Lung (tissue), 12 donors: ENCODE data around the gene RASSF1. TPM values are rescaled to one million over a fixed set of nuclear protein-coding genes. Genes with fewer than 3 reads are reported as not detected.
"Not testable (repeated sequence)": the region's sequence is repeated elsewhere in the genome, so short reads cannot be mapped to it uniquely, and the experiment has no call there.

Source experiments
- ATAC-seq: fragments of 200-7000 bp; cut with Tn5 transposase; one replicate; pipeline ENCODE4 v1.9.1; 2020; ENCODE audit warnings: moderate number of reproducible peaks; ENCODE audit not compliant: insufficient read depth, low FRiP score
- DNase-seq, 3 donors: peaks; one replicate each; pipeline ENCODE4 v3.0.0-alpha.2; 2013 to 2017
- H3K27ac ChIP-seq, 2 donors: one replicate each; pipeline ENCODE4 v1.5.1; 2013; ENCODE audit warnings: mild to moderate bottlenecking in 2 of 2, moderate library complexity in 2 of 2, control low read depth in 1 of 2, inconsistent platforms in 1 of 2, low read depth in 1 of 2, low read length in 1 of 2
- H3K27me3 ChIP-seq, 3 donors: one replicate each; pipeline ENCODE4 v1.5.1; 2013; ENCODE audit warnings: low read length in 2 of 3; ENCODE audit not compliant: control insufficient read depth in 3 of 3, insufficient read depth in 3 of 3
- H3K36me3 ChIP-seq, 4 donors: one replicate each; pipeline ENCODE4 v1.5.1; 2013; ENCODE audit warnings: low read length in 4 of 4, mild to moderate bottlenecking in 1 of 4, moderate library complexity in 1 of 4; ENCODE audit not compliant: control insufficient read depth in 4 of 4, insufficient read depth in 4 of 4
- H3K4me1 ChIP-seq, 5 donors: one replicate each; pipeline ENCODE4 v1.5.1; 2013; ENCODE audit warnings: low read length in 5 of 5, mild to moderate bottlenecking in 2 of 5, moderate library complexity in 1 of 5; ENCODE audit not compliant: control insufficient read depth in 5 of 5, insufficient read depth in 5 of 5
- H3K4me3 ChIP-seq: one replicate; pipeline ENCODE4 v1.5.1; 2013; ENCODE audit warnings: mild to moderate bottlenecking, control low read depth, moderate library complexity
- H3K9ac ChIP-seq, 2 donors: one replicate each; pipeline ENCODE4 v1.5.1; 2013; ENCODE audit warnings: low read length in 2 of 2, control low read depth in 1 of 2; ENCODE audit not compliant: insufficient read depth in 1 of 2
- H3K9me3 ChIP-seq, 4 donors: one replicate each; pipeline ENCODE4 v1.5.1; 2013; ENCODE audit warnings: low read length in 3 of 4, mild to moderate bottlenecking in 1 of 4, moderate library complexity in 1 of 4; ENCODE audit not compliant: control insufficient read depth in 4 of 4, insufficient read depth in 3 of 4
- whole genome bisulfite sequencing, 2 donors: extraction: QIAGEN DNeasy Blood & Tissue Kit; methylation state at CpG; one replicate each; pipeline ENCODE4 v1.1.7; 2013; 5-methylcytosine and 5-hydroxymethylcytosine counted together
- polyA plus RNA-seq, 2 donors: library from polyadenylated mRNA; stranded (reverse); fragments of 200-250 nt; gene quantifications; one replicate each; pipeline ENCODE4 v1.2.1, GENCODE V29; 2013
- total RNA-seq, 2 donors: library from RNA; depleted of rRNA in 1 of 2; stranded (reverse); fragments of >200 nt in 1 of 2; gene quantifications; one replicate each; pipeline ENCODE4 v1.2.1, GENCODE V29; 2014 to 2021
- TF ChIP-seq, protein P1 (sequence below): IDR thresholded peaks from 2 replicates; pipeline ENCODE4 v1.5.1; 2012; ENCODE audit warnings: mild to moderate bottlenecking; ENCODE audit errors: control extremely low read depth, extremely low read depth
- donor health status: control.
- donor health status: control.
- donor health status: Bipolar disorder and iron deficiency.
- donor health status: healthy.
- donor health status: DM: yes; HTN: yes; CAD: no.

Gene RASSF1
- total and polyA plus RNA-seq, 4 donors: 36.3 to 59.0 (median 42.0) TPM

DNA sequence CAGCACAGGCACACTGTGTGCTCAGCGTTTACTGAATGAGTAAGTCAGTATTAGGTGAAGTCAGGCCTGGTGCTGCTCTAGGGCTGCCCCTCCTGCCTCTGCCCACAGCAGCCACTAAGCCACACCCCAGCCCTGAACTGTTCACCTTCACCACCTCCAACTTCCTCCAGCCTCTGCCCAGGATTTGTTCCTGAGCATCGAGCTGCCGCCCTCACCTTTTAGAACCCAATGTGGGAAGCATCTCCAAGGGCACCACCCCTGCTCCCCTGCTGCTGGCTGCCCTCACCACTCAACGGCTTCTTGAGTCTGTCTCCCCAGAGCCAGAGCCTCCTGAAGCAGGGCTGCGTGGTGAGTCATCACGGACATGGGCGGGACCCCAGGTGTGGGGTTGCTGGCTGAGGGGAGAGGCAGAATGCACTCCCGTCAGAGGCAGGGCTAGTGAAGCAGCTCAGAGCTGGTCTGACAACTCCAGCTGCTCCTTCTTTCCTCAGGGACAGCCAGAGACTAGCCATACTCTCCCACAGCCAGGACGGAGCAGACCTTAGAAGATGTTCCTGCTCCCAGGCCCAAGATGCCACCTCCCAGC is 23.9 kb downstream of the RASSF1 start:
- WGBS, 2 donors: 44 to 69% methylated on average over 9 of the region's 9 CpGs
- DNase-seq: no peak
- TF ChIP-seq, protein P1, sequence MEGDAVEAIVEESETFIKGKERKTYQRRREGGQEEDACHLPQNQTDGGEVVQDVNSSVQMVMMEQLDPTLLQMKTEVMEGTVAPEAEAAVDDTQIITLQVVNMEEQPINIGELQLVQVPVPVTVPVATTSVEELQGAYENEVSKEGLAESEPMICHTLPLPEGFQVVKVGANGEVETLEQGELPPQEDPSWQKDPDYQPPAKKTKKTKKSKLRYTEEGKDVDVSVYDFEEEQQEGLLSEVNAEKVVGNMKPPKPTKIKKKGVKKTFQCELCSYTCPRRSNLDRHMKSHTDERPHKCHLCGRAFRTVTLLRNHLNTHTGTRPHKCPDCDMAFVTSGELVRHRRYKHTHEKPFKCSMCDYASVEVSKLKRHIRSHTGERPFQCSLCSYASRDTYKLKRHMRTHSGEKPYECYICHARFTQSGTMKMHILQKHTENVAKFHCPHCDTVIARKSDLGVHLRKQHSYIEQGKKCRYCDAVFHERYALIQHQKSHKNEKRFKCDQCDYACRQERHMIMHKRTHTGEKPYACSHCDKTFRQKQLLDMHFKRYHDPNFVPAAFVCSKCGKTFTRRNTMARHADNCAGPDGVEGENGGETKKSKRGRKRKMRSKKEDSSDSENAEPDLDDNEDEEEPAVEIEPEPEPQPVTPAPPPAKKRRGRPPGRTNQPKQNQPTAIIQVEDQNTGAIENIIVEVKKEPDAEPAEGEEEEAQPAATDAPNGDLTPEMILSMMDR: no peak
- Histone ChIP-seq H3K27ac (peak overlapping the region in 1 of 2 donors; percentile 90), H3K9ac (no peak overlapping the region), H3K4me3 (no peak overlapping the region), H3K9me3 (no peaks in the 10 kb centered on the region), H3K27me3 (no peaks in the 10 kb centered on the region), H3K4me1 (peaks cover 0 to 48% (median 8%) of the 10 kb centered on the region in 5 donors), H3K36me3 (peaks cover 0 to 21% (median 16%) of the 10 kb centered on the region in 4 donors)
- ATAC-seq: peak; percentile 50

DNA sequence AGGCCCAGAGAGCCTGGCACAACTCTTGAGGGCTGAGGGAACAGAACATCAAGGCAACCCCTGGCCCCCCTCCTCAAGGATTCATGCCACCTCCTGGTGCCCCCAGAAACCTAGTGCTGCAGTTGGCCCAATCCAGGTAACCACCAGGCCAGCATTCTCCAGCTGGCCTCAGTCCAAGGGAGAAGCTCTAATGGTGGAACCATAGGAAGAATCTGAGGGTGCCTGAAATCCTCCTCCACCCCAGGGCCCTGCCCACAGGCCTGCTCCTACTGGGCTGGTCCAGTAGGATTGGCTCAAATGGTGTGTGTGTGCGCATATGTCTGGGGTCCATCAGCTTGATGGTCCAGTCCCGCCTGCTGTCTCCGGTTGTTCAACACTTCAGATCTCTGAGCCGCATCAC is 25.8 kb downstream of the RASSF1 start:
- TF ChIP-seq, protein P1: no peak
- ATAC-seq (no peak), DNase-seq (no peak)
- WGBS, 2 donors: 98% methylated on average over 4 of the region's 4 CpGs
- Histone ChIP-seq H3K9ac (no peak overlapping the region), H3K4me1 (peaks cover 0 to 40% (median 6%) of the 10 kb centered on the region in 5 donors), H3K27me3 (no peaks in the 10 kb centered on the region), H3K27ac (peak overlapping the region in 1 of 2 donors; percentile 79), H3K36me3 (peaks cover 0 to 21% (median 16%) of the 10 kb centered on the region in 4 donors), H3K9me3 (no peaks in the 10 kb centered on the region), H3K4me3 (no peak overlapping the region)

DNA sequence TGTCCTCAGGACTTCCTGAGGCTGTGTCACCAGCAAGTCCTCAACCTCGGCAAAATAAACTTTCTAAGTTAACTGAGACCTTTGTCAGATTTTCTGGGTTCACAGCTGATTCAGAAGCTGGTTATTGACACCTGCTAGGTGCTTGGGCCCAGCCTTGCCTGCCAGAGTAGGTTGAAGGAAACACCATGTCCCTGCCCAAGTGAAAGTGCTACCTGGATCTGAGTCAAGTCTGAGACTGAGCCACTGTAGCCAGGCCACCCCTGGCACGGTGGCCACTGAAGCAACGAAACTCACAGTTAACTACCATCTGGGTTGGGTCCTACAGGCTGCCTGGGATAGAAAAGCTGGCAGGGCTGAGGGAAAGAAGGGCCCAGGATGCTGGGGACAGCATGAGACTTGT is 26.3 kb downstream of the RASSF1 start:
- Histone ChIP-seq H3K9me3 (no peaks in the 10 kb centered on the region), H3K4me3 (no peak overlapping the region), H3K4me1 (peaks cover 0 to 35% (median 5%) of the 10 kb centered on the region in 5 donors), H3K27me3 (no peaks in the 10 kb centered on the region), H3K9ac (no peak overlapping the region), H3K27ac (peak overlapping the region in 1 of 2 donors; percentile 79), H3K36me3 (peaks cover 0 to 21% (median 16%) of the 10 kb centered on the region in 4 donors)
- TF ChIP-seq, protein P1: no peak
- 48 to 79% methylated on average over 3 of the region's 3 CpGs for WGBS, 2 donors
- DNase-seq (no peak), ATAC-seq (no peak)

DNA sequence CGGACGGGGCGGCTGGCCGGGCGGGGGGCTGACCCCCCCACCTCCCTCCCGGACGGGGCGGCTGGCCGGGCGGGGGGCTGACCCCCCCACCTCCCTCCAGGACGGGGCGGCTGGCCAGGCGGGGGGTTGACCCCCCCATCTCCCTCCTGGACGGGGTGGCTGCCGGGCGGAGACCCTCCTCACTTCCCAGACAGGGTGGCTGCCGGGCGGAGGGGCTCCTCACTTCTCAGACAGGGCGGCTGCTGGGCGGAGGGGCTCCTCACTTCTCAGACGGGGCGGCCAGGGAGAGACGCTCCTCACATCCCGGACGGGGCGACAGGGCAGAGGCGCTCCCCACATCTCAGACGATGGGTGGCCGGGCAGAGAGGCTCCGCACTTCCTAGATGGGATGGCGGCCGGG is 28.6 kb downstream of the RASSF1 start:
- WGBS, 2 donors: 84 to 95% methylated on average over 4 to 32 of the region's 32 CpGs
- ATAC-seq, H3K9me3 ChIP-seq, H3K9ac ChIP-seq, H3K27ac ChIP-seq, H3K27me3 ChIP-seq, DNase-seq, H3K4me3 ChIP-seq: not testable (repeated sequence)
- Histone ChIP-seq H3K36me3 (peaks cover 0 to 12% (median 4%) of the 10 kb centered on the region in 4 donors), H3K4me1 (peaks cover 0 to 16% (median 0%) of the 10 kb centered on the region in 5 donors)
